Measurements from ENCODE around the gene ANKRD13C.

Gene ANKRD13C

GRCh38 chr1:70247122-70247521, 107.4 kb downstream of the ANKRD13C start:
- ATAC-seq (ENCODE audit: low read depth), result no peak

GRCh38 chr1:70239940-70240339, 114.6 kb downstream of the ANKRD13C start:
- Mint-ChIP-seq H3K4me3 (no peak overlapping the region), H3K9me3 (no peaks in the 10 kb centered on the region), H3K27me3 (no peaks in the 10 kb centered on the region), H3K27ac (no peak overlapping the region), H3K4me1 (no peaks in the 10 kb centered on the region), H3K36me3 (peaks cover 35% of the 10 kb centered on the region)
- ATAC-seq (ENCODE audit: low read depth) (no peak), DNase-seq (ENCODE audit: low spot score in 2 of 2) (no peak)

More at GRCh38 chr1:70247122-70247521, 107.4 kb downstream of the ANKRD13C start:
- no peaks in the 10 kb centered on the region for H3K27me3 Mint-ChIP-seq
- H3K36me3 Mint-ChIP-seq, result peaks cover 49% of the 10 kb centered on the region
- no peak overlapping the region for H3K27ac Mint-ChIP-seq
- no peaks in the 10 kb centered on the region for H3K4me1 Mint-ChIP-seq
- DNase-seq (ENCODE audit: low spot score in 2 of 2), result no peak
- H3K4me3 Mint-ChIP-seq, result no peak overlapping the region
- no peaks in the 10 kb centered on the region for H3K9me3 Mint-ChIP-seq

DNA sequence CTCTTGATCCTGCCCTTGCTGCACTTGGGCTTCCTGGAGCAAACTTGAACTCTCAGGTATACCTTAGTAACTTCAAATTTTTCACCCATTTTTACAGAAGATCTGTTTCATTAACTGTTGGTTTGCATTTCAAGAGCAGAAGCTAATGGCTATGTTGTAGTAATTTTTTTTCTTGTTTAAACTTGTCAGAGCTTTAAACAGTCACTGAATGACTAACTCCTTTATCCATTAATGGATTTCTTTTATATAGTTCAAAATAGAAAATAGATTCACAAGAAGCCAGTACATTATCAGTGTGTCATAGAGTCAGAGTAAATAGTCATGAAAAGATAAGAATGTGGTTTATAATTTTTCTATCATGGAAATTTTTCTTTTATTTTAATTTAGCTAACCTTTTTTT, 119.8 kb downstream of the ANKRD13C start:
- DNase-seq (ENCODE audit: low spot score in 2 of 2) (no peak), ATAC-seq (ENCODE audit: low read depth) (no peak)
- no peak overlapping the region for H3K27ac Mint-ChIP-seq
- no peak overlapping the region for H3K4me3 Mint-ChIP-seq
- H3K4me1 Mint-ChIP-seq, result no peaks in the 10 kb centered on the region
- H3K27me3 Mint-ChIP-seq, result no peaks in the 10 kb centered on the region
- H3K36me3 Mint-ChIP-seq, result peaks cover 25% of the 10 kb centered on the region
- H3K9me3 Mint-ChIP-seq, result no peaks in the 10 kb centered on the region

- H3K27me3 Mint-ChIP-seq, result no peaks in the 10 kb centered on the region
- H3K36me3 Mint-ChIP-seq, result peaks cover 24% of the 10 kb centered on the region
- H3K27ac Mint-ChIP-seq, result no peak overlapping the region
- peaks cover 13% of the 10 kb centered on the region for H3K4me1 Mint-ChIP-seq
- DNase-seq (ENCODE audit: low spot score in 2 of 2), result no peak
- no peak for ATAC-seq (ENCODE audit: low read depth)
- no peak overlapping the region for H3K4me3 Mint-ChIP-seq
- no peaks in the 10 kb centered on the region for H3K9me3 Mint-ChIP-seq
Observed at GRCh38 chr1:70231475-70231874, 123.0 kb downstream of the ANKRD13C start.

- no peak for ATAC-seq (ENCODE audit: low read depth)
Observed at GRCh38 chr1:70228670-70229069, 125.9 kb downstream of the ANKRD13C start.

DNA sequence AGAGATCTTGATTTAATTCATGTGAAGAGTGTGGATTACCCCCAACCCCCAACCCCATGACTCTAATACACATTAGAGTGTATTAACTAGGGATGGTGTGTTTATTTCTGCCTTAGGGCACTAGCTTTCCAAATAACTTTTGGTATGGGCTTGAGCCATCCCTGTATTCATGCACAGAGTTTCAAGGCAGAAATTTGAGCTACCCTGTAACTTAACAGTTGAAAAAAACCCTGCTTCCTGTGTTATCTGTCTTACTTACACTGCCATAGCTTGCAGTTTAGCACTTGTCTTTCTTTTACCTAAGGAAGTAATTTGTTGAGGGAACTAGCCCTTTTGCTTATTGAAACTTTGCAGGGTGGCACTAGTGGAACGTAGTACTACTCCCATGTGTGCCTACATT, 127.1 kb downstream of the ANKRD13C start:
- DNase-seq (ENCODE audit: low spot score in 2 of 2) (no peak), ATAC-seq (ENCODE audit: low read depth) (no peak)
- Mint-ChIP-seq H3K36me3 (peaks cover 17% of the 10 kb centered on the region), H3K4me1 (peaks cover 24% of the 10 kb centered on the region), H3K27me3 (no peaks in the 10 kb centered on the region), H3K27ac (no peak overlapping the region), H3K9me3 (no peaks in the 10 kb centered on the region), H3K4me3 (no peak overlapping the region)

More at GRCh38 chr1:70228670-70229069, 125.9 kb downstream of the ANKRD13C start:
- Mint-ChIP-seq H3K4me3 (no peak overlapping the region), H3K27ac (no peak overlapping the region), H3K9me3 (no peaks in the 10 kb centered on the region), H3K27me3 (no peaks in the 10 kb centered on the region), H3K4me1 (peaks cover 21% of the 10 kb centered on the region), H3K36me3 (peaks cover 20% of the 10 kb centered on the region)
- no peak for DNase-seq (ENCODE audit: low spot score in 2 of 2)

GRCh38 chr1:70224954-70225353, 129.6 kb downstream of the ANKRD13C start:
- peaks cover 11% of the 10 kb centered on the region for H3K36me3 Mint-ChIP-seq

DNA sequence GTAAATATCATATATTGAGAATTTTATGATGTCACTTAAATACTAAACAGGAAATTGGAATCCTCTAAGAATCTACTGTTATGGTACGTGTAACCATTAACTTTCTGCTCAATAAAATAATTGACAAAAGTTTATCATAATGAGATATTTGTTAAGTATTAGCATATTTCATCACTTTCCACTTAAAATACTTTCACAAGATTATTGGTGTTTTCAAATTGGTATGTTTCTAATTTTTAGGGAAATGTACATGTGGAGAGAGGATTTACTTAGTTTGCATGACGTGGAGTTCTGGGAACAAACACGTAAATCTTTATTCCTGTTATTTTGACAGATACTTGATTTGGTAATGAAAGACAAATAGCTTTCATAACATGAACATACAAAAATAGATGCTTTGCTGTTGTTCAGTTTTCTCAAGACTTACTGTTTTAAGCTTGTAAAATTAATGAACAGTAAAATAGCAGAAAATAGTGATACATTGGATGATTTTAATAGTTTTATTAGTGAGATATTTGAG, 131.7 kb downstream of the ANKRD13C start:
- ATAC-seq (ENCODE audit: low read depth) (no peak), DNase-seq (ENCODE audit: low spot score in 2 of 2) (no peak)
- H3K27me3 Mint-ChIP-seq, result no peaks in the 10 kb centered on the region
- peak overlapping the region; percentile 91 for H3K27ac Mint-ChIP-seq
- no peaks in the 10 kb centered on the region for H3K9me3 Mint-ChIP-seq
- H3K4me3 Mint-ChIP-seq, result no peak overlapping the region
- peaks cover 28% of the 10 kb centered on the region for H3K4me1 Mint-ChIP-seq
- H3K36me3 Mint-ChIP-seq, result peaks cover 6% of the 10 kb centered on the region

More at GRCh38 chr1:70224954-70225353, 129.6 kb downstream of the ANKRD13C start:
- no peaks in the 10 kb centered on the region for H3K27me3 Mint-ChIP-seq
- ATAC-seq (ENCODE audit: low read depth) (no peak), DNase-seq (ENCODE audit: low spot score in 2 of 2) (no peak)
- H3K27ac Mint-ChIP-seq, result peak overlapping the region; percentile 91
- H3K4me3 Mint-ChIP-seq, result no peak overlapping the region
- no peaks in the 10 kb centered on the region for H3K9me3 Mint-ChIP-seq
- H3K4me1 Mint-ChIP-seq, result peaks cover 29% of the 10 kb centered on the region

DNA sequence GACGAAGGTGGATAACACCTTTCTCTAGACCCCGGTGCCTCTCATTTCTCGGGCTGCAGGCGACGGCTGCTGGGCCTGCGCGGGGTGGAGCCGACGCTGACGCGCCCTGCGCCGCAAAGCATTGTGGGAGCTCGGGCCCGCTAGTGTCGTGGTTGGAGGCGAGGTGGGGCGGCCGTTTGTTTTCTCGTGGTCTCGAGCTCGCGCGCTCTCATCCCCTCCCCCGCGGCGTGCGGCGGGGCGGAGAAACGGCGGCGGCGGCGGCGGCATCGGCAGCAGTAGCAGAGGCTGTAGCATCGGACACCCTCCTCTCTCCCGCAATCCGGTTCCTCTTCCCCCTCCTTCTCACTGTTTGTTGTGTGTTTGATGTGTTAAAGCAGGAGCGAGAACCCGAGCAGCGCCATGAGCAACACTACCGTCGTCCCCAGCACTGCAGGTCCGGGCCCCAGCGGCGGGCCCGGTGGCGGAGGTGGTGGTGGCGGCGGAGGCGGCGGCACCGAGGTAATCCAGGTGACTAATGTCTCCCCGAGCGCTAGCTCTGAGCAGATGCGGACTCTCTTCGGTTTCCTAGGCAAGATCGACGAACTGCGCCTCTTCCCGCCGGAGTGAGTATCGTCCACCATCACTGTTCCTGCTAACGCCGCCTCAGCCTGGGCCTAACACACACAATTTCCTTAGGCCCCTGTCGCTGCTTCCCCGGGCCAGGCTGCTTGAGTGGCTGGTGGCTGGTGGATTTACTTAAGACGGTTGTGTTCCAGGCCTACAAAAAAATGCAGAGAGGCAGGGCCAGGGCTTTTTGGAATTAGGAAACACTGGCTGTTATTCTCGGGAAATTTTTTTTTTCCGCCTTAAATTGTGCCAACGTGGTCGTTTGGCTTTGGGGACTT, 133.0 kb downstream of the ANKRD13C start, which contains the start of gene SRSF11:
TSS of gene SRSF11 (plus strand) at position 143 of the 884 bp plus-strand sequence. CDS start at position 400, 257 bp downstream.
- Mint-ChIP-seq H3K4me1 (peaks cover 21% of the 10 kb centered on the region), H3K27me3 (no peaks in the 10 kb centered on the region), H3K9me3 (no peaks in the 10 kb centered on the region), H3K4me3 (peak within 1 kb of the TSS; percentile 90), H3K36me3 (peaks cover 9% of the 10 kb centered on the region), H3K27ac (peak within 1 kb of the TSS; percentile 91)
- peak; percentile 92 for ATAC-seq (ENCODE audit: low read depth)
- peak; percentile 95 to 97 for DNase-seq (ENCODE audit: low spot score in 2 of 2)

- no peaks in the 10 kb centered on the region for H3K27me3 Mint-ChIP-seq
- ATAC-seq (ENCODE audit: low read depth) (no peak), DNase-seq (ENCODE audit: low spot score in 2 of 2) (no peak)
- peaks cover 9% of the 10 kb centered on the region for H3K36me3 Mint-ChIP-seq
- H3K27ac Mint-ChIP-seq, result peak overlapping the region; percentile 91
- peak overlapping the region; percentile 90 for H3K4me3 Mint-ChIP-seq
- H3K9me3 Mint-ChIP-seq, result no peaks in the 10 kb centered on the region
- H3K4me1 Mint-ChIP-seq, result peaks cover 21% of the 10 kb centered on the region
Observed at GRCh38 chr1:70220517-70221237, 133.8 kb downstream of the ANKRD13C start.

- Mint-ChIP-seq H3K4me1 (peaks cover 21% of the 10 kb centered on the region), H3K27ac (peak overlapping the region; percentile 91), H3K27me3 (no peaks in the 10 kb centered on the region), H3K4me3 (peak overlapping the region; percentile 61), H3K9me3 (no peaks in the 10 kb centered on the region), H3K36me3 (peaks cover 12% of the 10 kb centered on the region)
- ATAC-seq (ENCODE audit: low read depth), result no peak
- no peak for DNase-seq (ENCODE audit: low spot score in 2 of 2)
Observed at GRCh38 chr1:70220015-70220414, 134.5 kb downstream of the ANKRD13C start.

DNA sequence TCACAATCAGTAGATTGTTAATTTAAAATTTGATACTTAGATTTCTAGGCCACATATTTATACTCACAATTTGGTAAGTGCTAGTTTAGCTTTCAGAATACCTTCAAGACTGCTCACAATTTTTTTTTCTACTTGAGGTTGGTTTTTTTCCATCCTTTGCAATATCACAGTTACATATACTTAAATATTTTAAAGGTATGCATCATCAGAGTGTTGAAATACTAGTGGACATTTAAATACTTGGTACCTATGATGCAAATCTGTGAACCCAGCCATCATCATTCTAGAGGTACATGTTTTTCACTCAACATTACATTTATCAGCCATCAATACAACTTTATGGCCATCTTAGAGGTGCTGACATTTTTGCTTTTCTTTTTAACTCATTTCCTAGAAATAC, 143.0 kb downstream of the ANKRD13C start:
- H3K36me3 Mint-ChIP-seq, result peaks cover 6% of the 10 kb centered on the region
- no peak overlapping the region for H3K27ac Mint-ChIP-seq
- H3K4me1 Mint-ChIP-seq, result peaks cover 11% of the 10 kb centered on the region
- ATAC-seq (ENCODE audit: low read depth) (no peak), DNase-seq (ENCODE audit: low spot score in 2 of 2) (no peak)
- no peaks in the 10 kb centered on the region for H3K27me3 Mint-ChIP-seq
- no peak overlapping the region for H3K4me3 Mint-ChIP-seq
- H3K9me3 Mint-ChIP-seq, result no peaks in the 10 kb centered on the region

GRCh38 chr1:70210820-70211219, 143.7 kb downstream of the ANKRD13C start:
- Mint-ChIP-seq H3K36me3 (peaks cover 6% of the 10 kb centered on the region), H3K4me1 (peaks cover 12% of the 10 kb centered on the region), H3K9me3 (no peaks in the 10 kb centered on the region), H3K27me3 (no peaks in the 10 kb centered on the region), H3K27ac (no peak overlapping the region), H3K4me3 (no peak overlapping the region)
- DNase-seq (ENCODE audit: low spot score in 2 of 2) (no peak), ATAC-seq (ENCODE audit: low read depth) (no peak)

Data from memory B cell (primary cell).